PFSK-1 (cell line): Measurements from ENCODE around the gene INSYN2B.

ENCODE experiments used
- FOXP2 ChIP-seq: optimal IDR thresholded peaks from 2 replicates; pipeline ENCODE3; 2011; ENCODE audit warnings: borderline replicate concordance, control low read depth, inconsistent platforms; ENCODE audit not compliant: insufficient read depth; ENCODE audit errors: extremely low read length, extremely low read depth
- POLR2AphosphoS5 ChIP-seq: IDR thresholded peaks from 2 replicates; pipeline ENCODE4 v1.6.1; 2012; ENCODE audit warnings: low read depth, mild to moderate bottlenecking, control low read depth, low read length, moderate library complexity
- REST ChIP-seq, 2 experiments: IDR thresholded peaks; 2 replicates each; pipeline versions ENCODE4 v1.6.1 to v1.8.0; 2011 to 2012; ENCODE audit warnings: low read depth in 2 of 2, low read length in 2 of 2, control low read depth in 1 of 2, inconsistent platforms in 1 of 2, mild to moderate bottlenecking in 1 of 2, moderate library complexity in 1 of 2; ENCODE audit not compliant: insufficient read depth in 1 of 2
- SIN3A ChIP-seq: IDR thresholded peaks from 2 replicates; pipeline ENCODE4 v1.6.1; 2012; ENCODE audit warnings: mild to moderate bottlenecking, low read length, moderate library complexity, borderline replicate concordance; ENCODE audit not compliant: insufficient read depth
- TAF1 ChIP-seq: IDR thresholded peaks from 2 replicates; pipeline ENCODE4 v1.6.1; 2012; ENCODE audit warnings: low read length, control low read depth, borderline replicate concordance; ENCODE audit not compliant: insufficient read depth

Gene INSYN2B

GRCh38 chr5:169970339-169970738, 10.0 kb downstream of the INSYN2B start:
- no peak for TF ChIP-seq REST (IDR thresholded peaks at IDR 0.05; ENCODE audit: insufficient read depth in 1 of 2, low read depth in 2 of 2, low read length in 2 of 2)

- TF ChIP-seq TAF1 (no peak), FOXP2 (no peak), SIN3A (no peak), REST (IDR thresholded peaks at IDR 0.05; ENCODE audit: insufficient read depth in 1 of 2, low read depth in 2 of 2, low read length in 2 of 2) (no peak), POLR2AphosphoS5 (no peak)
These were observed 16.0 kb downstream of the INSYN2B start for GRCh38 chr5:169964246-169964645.

- no peak for TF ChIP-seq FOXP2
- TF ChIP-seq SIN3A = no peak
- no peak for TF ChIP-seq POLR2AphosphoS5
- TF ChIP-seq REST (IDR thresholded peaks at IDR 0.05; ENCODE audit: insufficient read depth in 1 of 2, low read depth in 2 of 2, low read length in 2 of 2) = no peak
- TF ChIP-seq TAF1 = no peak
These were observed 19.6 kb downstream of the INSYN2B start for GRCh38 chr5:169960659-169961058.

- TF ChIP-seq TAF1 (no peak), REST (IDR thresholded peaks at IDR 0.05; ENCODE audit: insufficient read depth in 1 of 2, low read depth in 2 of 2, low read length in 2 of 2) (no peak), SIN3A (no peak), POLR2AphosphoS5 (no peak), FOXP2 (no peak)
These were observed 22.0 kb downstream of the INSYN2B start for GRCh38 chr5:169958278-169958677.

GRCh38 chr5:169956756-169957155, 23.5 kb downstream of the INSYN2B start:
- TF ChIP-seq FOXP2 (no peak), POLR2AphosphoS5 (no peak), REST (IDR thresholded peaks at IDR 0.05; ENCODE audit: insufficient read depth in 1 of 2, low read depth in 2 of 2, low read length in 2 of 2) (no peak), TAF1 (no peak), SIN3A (no peak)
